GM12878 (cell line): ENCODE measurements around the gene RERGL. TPM values are rescaled to one million over a fixed set of nuclear protein-coding genes. Genes with fewer than 3 reads are reported as not detected.

Experiments used
- ATAC-seq: fragments of 200-7000 bp; cut with Tn5 transposase; 3 replicates; pipeline ENCODE4 v1.9.1; 2020; ENCODE audit warnings: mild to moderate bottlenecking, moderate library complexity
- BruUV-seq: library from RNA; stranded (reverse); fragments of 400-500 nt; replicated peaks from 2 replicates; lab custom pipeline; 2021; lab: Mats Ljungman, UMichigan
- CTCF ChIA-PET: fragments of 300-600 bp; sonication (Branson Sonifier 250); formaldehyde crosslinking; extraction: SDS; loops from one replicate; lab custom pipeline; 2021; ENCODE audit warnings: inconsistent platforms; lab: Yijun Ruan, JAX
- POLR2A ChIA-PET: fragments of 350-600 bp; formaldehyde crosslinking; extraction: SDS; loops from one replicate; lab custom pipeline; 2021; ENCODE audit warnings: inconsistent platforms; lab: Charles Lee
- RAD21 ChIA-PET: fragments of 300-600 bp; sonication (Branson Sonifier 250); formaldehyde crosslinking; loops from one replicate; lab custom pipeline; 2023; ENCODE audit warnings: antibody characterized with exemption; ENCODE audit not compliant: unreplicated experiment; lab: Charles Lee
- SMC1A ChIA-PET: fragments of 300-600 bp; sonication (Branson Sonifier 250); formaldehyde crosslinking; loops from one replicate; lab custom pipeline; 2023; ENCODE audit not compliant: unreplicated experiment, uncharacterized antibody; lab: Charles Lee
- DNase-seq: peaks from one replicate; pipeline ENCODE4 v3.0.0-alpha.2; 2011; ENCODE audit warnings: low read depth, low spot score
- FAIRE-seq: peaks from 3 replicates; lab custom pipeline; 2011; peaks lifted over from hg19 to GRCh38; lab: Jason Lieb, UNC
- H2AFZ ChIP-seq: 2 replicates; pipeline ENCODE4 v1.6.0; 2011; ENCODE audit warnings: low read depth, low read length, control low read depth; ENCODE audit not compliant: control insufficient read depth
- H3K27ac ChIP-seq: 2 replicates; pipeline ENCODE4 v1.5.1; 2011; ENCODE audit warnings: control low read depth; ENCODE audit not compliant: control insufficient read depth, insufficient read depth
- H3K27me3 ChIP-seq, 2 experiments: replicated peaks in 1 of 2; 2 replicates each; pipeline versions ENCODE4 v1.6.0 to v1.6.1; 2011; ENCODE audit warnings: low read length in 1 of 2; ENCODE audit not compliant: control insufficient read depth in 2 of 2, insufficient read depth in 2 of 2
- H3K36me3 ChIP-seq, 2 experiments: 2 replicates each; pipeline ENCODE4 v1.5.1; 2011; ENCODE audit warnings: low read length in 1 of 2; ENCODE audit not compliant: control insufficient read depth in 2 of 2, insufficient read depth in 2 of 2
- H3K4me1 ChIP-seq: 2 replicates; pipeline ENCODE4 v1.6.1; 2011; ENCODE audit warnings: mild to moderate bottlenecking, low read length, moderate library complexity, mixed read lengths; ENCODE audit not compliant: control insufficient read depth, insufficient read depth
- H3K4me2 ChIP-seq: 2 replicates; pipeline ENCODE4 v1.6.0; 2011; ENCODE audit warnings: control low read depth; ENCODE audit not compliant: control insufficient read depth, insufficient read depth
- H3K4me3 ChIP-seq: fragments of 200-600 bp; sonication (generic); 2 replicates; pipeline ENCODE4 v1.5.1; 2016
- H3K79me2 ChIP-seq: 2 replicates; pipeline ENCODE4 v1.6.0; 2011; ENCODE audit warnings: low read length; ENCODE audit not compliant: control insufficient read depth, insufficient read depth
- H3K9ac ChIP-seq: 2 replicates; pipeline ENCODE4 v1.8.0; 2011; ENCODE audit warnings: low read length, control low read depth, mixed read lengths; ENCODE audit not compliant: control insufficient read depth, insufficient read depth
- H3K9me3 ChIP-seq: replicated peaks from 3 replicates; pipeline ENCODE4 v1.5.1; 2011; ENCODE audit warnings: mild to moderate bottlenecking, low read length; ENCODE audit not compliant: control insufficient read depth, insufficient read depth
- H4K20me1 ChIP-seq: 2 replicates; pipeline ENCODE4 v1.6.0; 2011; ENCODE audit not compliant: control insufficient read depth, insufficient read depth
- CREM ChIP-seq: IDR thresholded peaks from 2 replicates; pipeline ENCODE4 v1.6.1; 2014; ENCODE audit warnings: antibody characterized with exemption, low read depth
- CUX1 ChIP-seq: IDR thresholded peaks from 2 replicates; pipeline ENCODE4 v1.6.1; 2012; ENCODE audit warnings: improper control_type of control experiment, low read depth, low read length; ENCODE audit not compliant: insufficient replicate concordance
- HDAC6 ChIP-seq: fragments of 200-600 bp; sonication (generic); IDR thresholded peaks from one replicate; pipeline ENCODE4 v1.8.0; 2017; ENCODE audit warnings: antibody characterized with exemption; ENCODE audit not compliant: unreplicated experiment
- NFYB ChIP-seq: IDR thresholded peaks from 2 replicates; pipeline ENCODE4 v1.6.1; 2011; ENCODE audit warnings: low read depth, mild to moderate bottlenecking, low read length, improper control_type of control experiment, moderate library complexity; ENCODE audit not compliant: insufficient read depth
- NR2C1 ChIP-seq: fragments of 450-650 bp; IDR thresholded peaks from 2 replicates; pipeline ENCODE4 v1.6.1; 2017; ENCODE audit warnings: antibody characterized with exemption, mild to moderate bottlenecking, moderate library complexity
- PML ChIP-seq: IDR thresholded peaks from 2 replicates; pipeline ENCODE4 v1.6.1; 2012; ENCODE audit warnings: low read length, inconsistent platforms
- RCOR1 ChIP-seq: conservative IDR thresholded peaks from 2 replicates; pipeline ENCODE4 v1.6.1; 2012; ENCODE audit warnings: low read depth, low read length, improper control_type of control experiment
- SIX5 ChIP-seq: IDR thresholded peaks from 2 replicates; pipeline ENCODE4 v1.6.1; 2011; ENCODE audit warnings: mild to moderate bottlenecking, low read depth, low read length, moderate library complexity; ENCODE audit not compliant: severe bottlenecking
- STAT3 ChIP-seq: IDR thresholded peaks from 2 replicates; pipeline ENCODE4 v1.6.1; 2011; ENCODE audit warnings: low read depth, low read length, improper control_type of control experiment
- ZBTB33 ChIP-seq: fragments of 450-650 bp; IDR thresholded peaks from 2 replicates; pipeline ENCODE4 v1.6.1; 2017; ENCODE audit warnings: mild to moderate bottlenecking
- WGBS: methylation state at CpG from one replicate; pipeline ENCODE4 v1.1.6; 2016; ENCODE audit warnings: low lambda C conversion rate; ENCODE audit not compliant: insufficient replicate concordance, insufficient coverage; ENCODE audit errors: missing lambda C conversion rate; 5-methylcytosine and 5-hydroxymethylcytosine counted together
- in situ Hi-C: fragments of 300-500 bp; cut with MboI; formaldehyde crosslinking; loops from 9 replicates; pipeline ENCODE4 v1.14.3; 2018; ENCODE audit warnings: mixed read lengths
- intact Hi-C: fragments of 100-400 bp; cut with micrococcal nuclease; formaldehyde crosslinking; loops from one replicate; pipeline ENCODE4 v1.14.2; 2022; ENCODE audit not compliant: unreplicated experiment
- polyA plus RNA-seq, 11 experiments: library from polyadenylated mRNA; depleted of rRNA in 4 of 11; unstranded in 6 of 11; stranded (reverse) in 5 of 11; fragments of >200 nt; fragmentation: Nextera tagmentation in 4 of 11; fragmentation: Illumina TruSeq in 1 of 11; extraction: Ambion mirVana in 4 of 11; extraction: Trizol in 1 of 11; gene quantifications; 1 replicate in 1 of 11; 2 replicates in 10 of 11; pipeline versions ENCODE4 v1.2.1 to v1.2.3, GENCODE V29; 2011 to 2016; ENCODE audit warnings: inconsistent platforms in 2 of 11, missing spikeins in 2 of 11, low read depth in 1 of 11
- total RNA-seq, 4 experiments: library from RNA; depleted of rRNA in 3 of 4; stranded (reverse); fragments of >200 nt in 3 of 4; fragmentation: Illumina TruSeq in 1 of 4; extraction: Trizol in 1 of 4; gene quantifications; 2 replicates each; pipeline versions ENCODE4 v1.2.1 to v1.2.3, GENCODE V29; 2013 to 2021
- TF ChIP-seq, protein P1 (sequence below): fragments of 450-650 bp; conservative IDR thresholded peaks from 2 replicates; pipeline ENCODE4 v1.6.1; 2017; ENCODE audit warnings: mild to moderate bottlenecking, moderate library complexity

The RERGL gene
- total and polyA plus RNA-seq, 10 of the 15 experiments (the other 5 are each of a cell fraction or from before 2014, with no cell fraction given), result 0.10 to 0.28 (median 0.14) TPM; not detected in 3

- TF ChIP-seq, protein P1, sequence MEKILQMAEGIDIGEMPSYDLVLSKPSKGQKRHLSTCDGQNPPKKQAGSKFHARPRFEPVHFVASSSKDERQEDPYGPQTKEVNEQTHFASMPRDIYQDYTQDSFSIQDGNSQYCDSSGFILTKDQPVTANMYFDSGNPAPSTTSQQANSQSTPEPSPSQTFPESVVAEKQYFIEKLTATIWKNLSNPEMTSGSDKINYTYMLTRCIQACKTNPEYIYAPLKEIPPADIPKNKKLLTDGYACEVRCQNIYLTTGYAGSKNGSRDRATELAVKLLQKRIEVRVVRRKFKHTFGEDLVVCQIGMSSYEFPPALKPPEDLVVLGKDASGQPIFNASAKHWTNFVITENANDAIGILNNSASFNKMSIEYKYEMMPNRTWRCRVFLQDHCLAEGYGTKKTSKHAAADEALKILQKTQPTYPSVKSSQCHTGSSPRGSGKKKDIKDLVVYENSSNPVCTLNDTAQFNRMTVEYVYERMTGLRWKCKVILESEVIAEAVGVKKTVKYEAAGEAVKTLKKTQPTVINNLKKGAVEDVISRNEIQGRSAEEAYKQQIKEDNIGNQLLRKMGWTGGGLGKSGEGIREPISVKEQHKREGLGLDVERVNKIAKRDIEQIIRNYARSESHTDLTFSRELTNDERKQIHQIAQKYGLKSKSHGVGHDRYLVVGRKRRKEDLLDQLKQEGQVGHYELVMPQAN, result no peak
- no peak for TF ChIP-seq NR2C1
- no peak for TF ChIP-seq CREM
- TF ChIP-seq PML, result no peak
- TF ChIP-seq, all 136 proteins: peak for 0
Observed at GRCh38 chr12:18101043-18101442, 11.1 kb upstream of the RERGL start (continued).

GRCh38 chr12:18084080-18084479, 5.9 kb downstream of the RERGL start:
- CTCF ChIA-PET, result no interaction called here
- intact Hi-C loops (no loop called here), in situ Hi-C loops (no loop called here)
- DNase-seq, result no peak
- Histone ChIP-seq H4K20me1 (no peaks in the 10 kb centered on the region), H3K27me3 (no peaks in the 10 kb centered on the region), H3K9me3 (no peaks in the 10 kb centered on the region; the same call in 2 of the 3 replicates), H3K79me2 (no peaks in the 10 kb centered on the region), H3K4me2 (no peak overlapping the region), H3K36me3 (no peaks in the 10 kb centered on the region), H3K4me3 (no peak overlapping the region), H3K4me1 (no peaks in the 10 kb centered on the region), H2AFZ (no peak overlapping the region), H3K9ac (no peak overlapping the region), H3K27ac (no peak overlapping the region)
- TF ChIP-seq STAT3 (no peak), CUX1 (no peak), RCOR1 (no peak), NFYB (no peak), ZBTB33 (no peak), SIX5 (no peak), HDAC6 (no peak)
- BruUV-seq, result no TSS peak
- WGBS, result 0% methylated on average over 3 of the region's 3 CpGs
- RAD21 ChIA-PET, result no interaction called here
- no peak for ATAC-seq
- SMC1A ChIA-PET, result no interaction called here
- POLR2A ChIA-PET, result no interaction called here
- no peak for FAIRE-seq
